ENCODE measurements around the gene HES4.
"Not testable (repeated sequence)": the region's sequence is repeated elsewhere in the genome, so short reads cannot be mapped to it uniquely, and the experiment has no call there.

Gene HES4

DNA sequence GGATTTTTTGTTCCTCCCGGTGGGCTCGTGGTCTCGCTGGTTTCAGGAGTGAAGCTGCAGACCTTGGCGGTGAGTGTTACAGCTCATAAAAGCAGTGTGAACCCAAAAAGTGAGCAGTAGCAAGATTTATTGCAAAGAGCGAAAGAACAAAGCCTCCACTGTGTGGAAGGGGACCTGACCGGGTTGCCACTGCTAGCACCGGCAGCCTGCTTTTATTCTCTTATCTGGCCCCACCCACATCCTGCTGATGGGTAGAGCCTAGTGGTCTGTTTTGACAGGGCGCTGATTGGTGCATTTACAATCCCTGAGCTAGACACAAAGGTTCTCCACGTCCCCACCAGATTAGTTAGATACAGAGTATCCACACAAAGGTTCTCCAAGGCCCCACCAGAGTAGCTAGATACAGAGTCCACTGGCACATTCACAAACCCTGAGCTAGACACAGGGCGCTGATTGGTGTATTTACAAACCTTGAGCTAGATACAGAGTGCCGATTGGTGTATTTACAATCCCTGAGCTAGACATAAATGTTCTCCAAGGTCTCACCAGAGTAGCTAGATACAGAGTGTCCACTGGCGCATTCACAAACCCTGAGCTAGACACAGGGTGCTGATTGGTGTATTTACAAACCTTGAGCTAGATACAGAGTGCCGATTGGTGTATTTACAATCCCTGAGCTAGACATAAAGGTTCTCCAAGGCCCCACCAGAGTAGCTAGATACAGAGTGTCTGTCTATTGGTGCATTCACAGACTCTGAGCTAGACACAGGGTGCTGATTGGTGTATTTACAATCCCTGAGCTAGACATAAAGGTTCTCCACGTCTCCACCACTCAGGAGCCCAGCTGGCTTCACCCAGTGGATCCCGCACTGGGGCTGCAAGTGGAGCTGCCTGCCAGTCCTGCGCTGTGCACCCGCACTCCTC lies 17.8 kb upstream of the HES4 start:
- H3K9me3 Mint-ChIP-seq; intact Hi-C loops (cut with micrococcal nuclease); H3K27ac Mint-ChIP-seq; H3K4me3 Mint-ChIP-seq: not testable (repeated sequence)
- Mint-ChIP-seq H3K4me1 (ENCODE audit: low read depth) (peaks cover 35% of the 10 kb centered on the region), H3K27me3 (peaks cover 21% of the 10 kb centered on the region), H3K36me3 (ENCODE audit: low read depth) (peaks cover 16% of the 10 kb centered on the region)

DNA sequence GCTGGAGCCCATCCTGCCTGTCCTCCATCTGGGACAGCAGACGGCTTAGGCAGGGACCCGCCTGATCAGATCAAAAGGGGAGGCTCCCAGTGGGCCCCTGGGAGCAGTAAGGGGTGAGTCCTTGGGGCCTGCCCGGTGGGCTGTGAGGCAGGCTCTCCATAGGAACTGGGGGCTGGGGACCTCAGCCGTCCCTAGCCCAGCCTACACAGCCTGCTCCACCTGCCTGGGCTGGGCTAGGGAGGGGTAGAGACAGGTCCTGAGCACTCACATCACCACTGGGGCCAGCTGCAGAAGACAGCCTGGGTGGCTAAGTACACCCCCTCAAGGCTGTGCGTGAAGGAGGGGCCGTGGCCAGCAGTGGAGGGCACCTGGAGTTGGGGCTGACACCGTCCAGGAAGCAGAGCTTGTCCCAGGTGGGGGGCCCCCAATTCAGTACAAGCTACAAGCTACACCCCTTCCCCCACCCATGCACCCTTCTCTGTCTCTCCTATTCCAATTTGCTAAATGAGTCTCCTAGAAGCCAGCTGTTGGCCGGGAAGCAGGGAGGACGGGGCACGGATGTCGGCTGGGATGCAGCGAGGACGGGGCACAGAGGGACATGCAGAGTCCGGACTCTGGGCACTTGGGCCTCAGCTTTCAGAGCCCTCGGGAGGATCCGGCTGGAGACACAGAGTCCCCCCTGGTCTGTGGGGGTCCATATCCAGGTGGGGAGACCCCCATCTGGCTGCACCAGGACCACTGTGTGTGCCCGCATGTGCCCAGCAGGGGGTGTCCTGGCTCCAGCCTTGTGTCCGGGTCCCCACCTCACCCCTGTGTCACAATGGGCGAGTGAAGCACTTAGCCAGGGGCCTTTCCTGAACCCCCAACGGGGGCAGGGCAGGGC lies 15.1 kb upstream of the HES4 start:
- intact Hi-C loops (cut with micrococcal nuclease), result no loop called here
- H3K4me1 Mint-ChIP-seq (ENCODE audit: low read depth), result peaks cover 17% of the 10 kb centered on the region
- H3K9me3 Mint-ChIP-seq, result no peaks in the 10 kb centered on the region
- peaks cover 8% of the 10 kb centered on the region for H3K36me3 Mint-ChIP-seq (ENCODE audit: low read depth)
- no peak overlapping the region for H3K27ac Mint-ChIP-seq
- peaks cover 11% of the 10 kb centered on the region for H3K27me3 Mint-ChIP-seq
- no peak overlapping the region for H3K4me3 Mint-ChIP-seq

DNA sequence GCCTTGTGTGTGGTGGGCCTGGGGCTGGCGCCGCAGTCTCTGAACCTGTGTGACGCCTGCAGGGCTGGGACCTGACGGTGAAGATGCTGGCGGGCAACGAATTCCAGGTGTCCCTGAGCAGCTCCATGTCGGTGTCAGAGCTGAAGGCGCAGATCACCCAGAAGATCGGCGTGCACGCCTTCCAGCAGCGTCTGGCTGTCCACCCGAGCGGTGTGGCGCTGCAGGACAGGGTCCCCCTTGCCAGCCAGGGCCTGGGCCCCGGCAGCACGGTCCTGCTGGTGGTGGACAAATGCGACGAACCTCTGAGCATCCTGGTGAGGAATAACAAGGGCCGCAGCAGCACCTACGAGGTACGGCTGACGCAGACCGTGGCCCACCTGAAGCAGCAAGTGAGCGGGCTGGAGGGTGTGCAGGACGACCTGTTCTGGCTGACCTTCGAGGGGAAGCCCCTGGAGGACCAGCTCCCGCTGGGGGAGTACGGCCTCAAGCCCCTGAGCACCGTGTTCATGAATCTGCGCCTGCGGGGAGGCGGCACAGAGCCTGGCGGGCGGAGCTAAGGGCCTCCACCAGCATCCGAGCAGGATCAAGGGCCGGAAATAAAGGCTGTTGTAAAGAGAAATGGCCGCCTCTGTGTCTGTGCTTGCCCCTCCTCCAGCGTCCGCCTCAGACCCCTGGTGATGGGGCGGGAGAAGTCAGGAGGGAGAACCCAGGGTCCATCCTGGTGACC lies 14.2 kb upstream of the HES4 start:
- Mint-ChIP-seq H3K4me3 (peak overlapping the region; percentile 78), H3K27ac (peak overlapping the region; percentile 87), H3K36me3 (ENCODE audit: low read depth) (peaks cover 8% of the 10 kb centered on the region), H3K4me1 (ENCODE audit: low read depth) (peaks cover 20% of the 10 kb centered on the region), H3K9me3 (no peaks in the 10 kb centered on the region), H3K27me3 (peaks cover 14% of the 10 kb centered on the region)
- intact Hi-C loops (cut with micrococcal nuclease), result no loop called here

DNA sequence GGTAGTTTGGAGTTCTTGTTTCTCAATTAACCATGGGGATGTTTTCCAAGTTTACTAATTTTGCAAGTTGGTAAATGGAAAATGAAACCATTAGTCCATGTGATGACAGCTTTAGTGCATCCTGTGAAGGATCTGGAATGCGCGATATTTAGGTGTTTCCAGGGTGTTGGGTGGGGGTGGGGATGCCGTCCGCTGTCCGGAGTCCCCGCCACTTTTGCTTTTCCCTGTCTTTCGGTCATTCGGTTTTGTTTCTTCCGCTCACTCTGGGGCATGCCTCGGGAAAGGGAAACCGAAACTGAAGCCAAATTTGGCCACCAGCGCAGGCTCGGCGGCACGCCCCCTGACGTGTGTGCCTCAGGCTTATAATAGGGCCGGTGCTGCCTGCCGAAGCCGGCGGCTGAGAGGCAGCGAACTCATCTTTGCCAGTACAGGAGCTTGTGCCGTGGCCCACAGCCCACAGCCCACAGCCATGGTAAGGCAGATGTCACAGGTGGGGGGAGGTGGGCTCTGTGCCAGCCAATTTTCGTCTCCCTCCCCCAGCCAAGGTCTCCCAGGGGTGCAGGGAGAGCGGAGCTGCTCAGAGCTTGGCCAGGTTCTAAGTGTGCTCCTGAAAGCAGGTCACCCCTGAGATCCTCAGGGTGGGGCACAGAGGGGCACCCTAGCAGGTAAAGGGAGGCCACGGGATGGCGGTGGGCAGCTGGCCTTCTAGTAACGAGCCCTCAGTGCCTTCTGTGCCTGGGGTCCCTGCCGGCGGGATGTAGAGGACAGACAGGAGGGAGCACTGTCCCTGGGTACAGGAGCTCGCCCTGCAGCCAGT lies 13.4 kb upstream of the HES4 start, which contains the start of gene ISG15:
TSS of gene ISG15 (plus strand) at position 393 of the 817 bp plus-strand sequence. CDS start at position 470, 77 bp downstream.
- peaks cover 21% of the 10 kb centered on the region for H3K27me3 Mint-ChIP-seq
- intact Hi-C loops (cut with micrococcal nuclease), result no loop called here

DNA sequence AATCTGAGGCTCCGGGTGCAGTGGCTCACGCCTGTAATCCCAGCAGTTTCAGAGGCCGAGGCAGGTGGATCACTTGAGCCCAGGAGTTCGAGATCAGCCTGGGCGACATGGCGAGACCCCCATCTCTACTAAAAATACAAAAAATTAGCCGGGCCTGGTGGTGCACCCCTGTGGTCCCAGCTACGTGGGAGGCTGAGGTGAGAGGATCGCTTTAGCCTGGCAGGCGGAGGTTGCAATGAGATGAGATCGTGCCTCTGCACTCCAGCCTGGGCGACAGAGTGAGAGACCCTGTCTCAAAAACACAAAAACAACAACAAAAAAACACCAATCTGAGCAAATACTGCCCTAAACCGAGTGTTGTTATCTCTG lies 12.8 kb upstream of the HES4 start:
- intact Hi-C loops (cut with micrococcal nuclease); H3K36me3 Mint-ChIP-seq (ENCODE audit: low read depth); H3K9me3 Mint-ChIP-seq: not testable (repeated sequence)
- peak overlapping the region; percentile 87 for H3K27ac Mint-ChIP-seq
- H3K4me1 Mint-ChIP-seq (ENCODE audit: low read depth), result peaks cover 22% of the 10 kb centered on the region
- peaks cover 21% of the 10 kb centered on the region for H3K27me3 Mint-ChIP-seq
- peak overlapping the region; percentile 78 for H3K4me3 Mint-ChIP-seq

More for the DNA sequence above, 13.4 kb upstream of the HES4 start, which contains the start of gene ISG15:
- Mint-ChIP-seq H3K4me3 (peak within 1 kb of the TSS; percentile 78), H3K4me1 (ENCODE audit: low read depth) (peaks cover 22% of the 10 kb centered on the region), H3K36me3 (ENCODE audit: low read depth) (peaks cover 8% of the 10 kb centered on the region), H3K27ac (peak within 1 kb of the TSS; percentile 87), H3K9me3 (no peaks in the 10 kb centered on the region)

DNA sequence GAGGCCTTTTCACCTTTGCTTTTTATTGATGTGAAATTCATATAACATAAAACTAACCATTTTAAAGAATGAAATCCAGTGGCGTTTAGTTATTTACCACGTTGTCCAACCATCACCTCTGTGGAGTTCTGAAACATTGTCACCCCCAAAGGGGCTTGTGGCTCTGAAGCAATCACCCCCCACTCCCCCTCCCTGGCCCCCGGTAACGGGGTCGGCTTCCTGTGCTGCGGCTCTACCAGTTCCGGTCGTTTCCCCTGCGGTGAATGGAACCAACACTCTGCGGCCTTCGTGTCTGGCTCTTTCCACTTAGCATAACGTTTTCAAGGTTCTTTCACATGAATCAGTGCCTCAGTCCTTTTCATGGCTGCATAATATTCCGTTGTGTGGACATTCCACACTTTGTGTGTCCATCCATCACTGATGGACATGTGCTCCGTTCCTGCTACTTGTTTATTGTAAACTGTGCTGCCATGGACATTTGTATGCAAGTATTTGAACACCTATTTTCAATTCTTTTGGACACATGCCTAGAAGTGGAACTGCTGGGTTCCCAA lies 11.6 kb upstream of the HES4 start:
- no peaks in the 10 kb centered on the region for H3K9me3 Mint-ChIP-seq
- intact Hi-C loops (cut with micrococcal nuclease), result no loop called here

DNA sequence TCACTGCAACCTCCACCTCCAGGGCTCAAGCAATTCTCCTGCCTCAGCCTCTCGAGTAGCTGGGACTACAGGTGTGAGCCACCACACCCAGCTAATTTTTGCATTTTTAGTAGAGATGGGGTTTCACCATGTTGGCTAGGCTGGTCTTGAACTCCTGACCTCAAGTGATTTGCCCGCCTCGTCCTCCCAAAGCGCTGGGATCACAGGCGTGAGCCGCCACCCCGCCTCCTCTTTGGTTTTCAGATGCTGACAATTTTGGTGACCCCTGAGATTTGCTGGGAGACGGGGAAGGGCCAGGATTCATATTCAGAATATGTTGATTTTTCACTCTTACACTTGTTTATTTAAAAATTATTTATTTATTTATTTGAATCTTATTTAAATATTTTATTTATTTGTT lies 10.2 kb upstream of the HES4 start:
- intact Hi-C loops (cut with micrococcal nuclease), result not testable (repeated sequence)

More for the DNA sequence above, 11.6 kb upstream of the HES4 start:
- Mint-ChIP-seq H3K27me3 (peaks cover 30% of the 10 kb centered on the region), H3K36me3 (ENCODE audit: low read depth) (peaks cover 8% of the 10 kb centered on the region), H3K4me1 (ENCODE audit: low read depth) (peaks cover 22% of the 10 kb centered on the region), H3K4me3 (no peak overlapping the region), H3K27ac (no peak overlapping the region)

DNA sequence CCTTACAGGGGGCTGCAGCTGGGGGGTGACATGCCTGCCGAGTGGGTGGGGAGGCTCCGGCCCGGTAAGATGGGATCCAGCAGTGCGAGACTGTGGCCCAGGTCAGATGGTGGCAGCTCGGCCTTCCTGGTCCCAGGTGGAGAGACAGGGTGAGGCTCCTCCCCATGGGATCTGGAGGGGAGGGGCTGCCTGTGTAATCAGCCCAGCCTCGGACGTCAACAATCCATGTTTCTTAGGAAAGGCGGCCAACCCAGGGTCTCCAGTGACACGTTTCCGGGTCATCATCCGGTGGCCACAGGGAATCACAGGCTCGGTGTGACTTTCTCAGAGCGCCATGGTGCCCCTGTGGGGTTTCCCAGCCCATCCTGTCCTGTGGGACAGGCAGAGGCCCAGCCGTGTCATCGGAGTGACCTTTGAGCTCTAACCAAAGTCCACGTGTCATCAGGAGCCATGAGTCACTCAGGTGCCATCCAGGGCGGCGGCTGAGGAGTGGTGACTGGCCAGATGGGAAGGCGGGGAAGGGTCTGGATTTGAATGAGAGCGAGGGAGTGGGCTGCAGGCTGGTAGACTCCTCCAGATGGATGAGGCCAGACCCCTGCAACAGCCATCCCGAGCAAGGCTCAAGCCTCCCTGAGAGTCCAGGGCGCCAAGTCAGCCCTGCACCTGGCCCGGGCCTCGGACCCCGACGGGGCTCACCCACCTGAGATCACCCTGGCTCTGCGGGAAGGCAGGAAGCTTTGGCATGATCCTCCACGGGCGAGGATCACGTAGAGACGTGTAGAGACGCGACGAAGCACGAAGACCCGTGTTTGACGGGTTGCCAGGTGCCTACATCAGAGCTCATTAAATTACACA lies 6.6 kb upstream of the HES4 start:
- H3K36me3 Mint-ChIP-seq (ENCODE audit: low read depth), result no peaks in the 10 kb centered on the region
- no peak overlapping the region for H3K4me3 Mint-ChIP-seq
- peaks cover 72% of the 10 kb centered on the region for H3K27me3 Mint-ChIP-seq

More for the DNA sequence above, 10.2 kb upstream of the HES4 start:
- peaks cover 25% of the 10 kb centered on the region for H3K4me1 Mint-ChIP-seq (ENCODE audit: low read depth)
- H3K27ac Mint-ChIP-seq; H3K9me3 Mint-ChIP-seq; H3K36me3 Mint-ChIP-seq (ENCODE audit: low read depth); H3K4me3 Mint-ChIP-seq: not testable (repeated sequence)
- H3K27me3 Mint-ChIP-seq, result peaks cover 41% of the 10 kb centered on the region

DNA sequence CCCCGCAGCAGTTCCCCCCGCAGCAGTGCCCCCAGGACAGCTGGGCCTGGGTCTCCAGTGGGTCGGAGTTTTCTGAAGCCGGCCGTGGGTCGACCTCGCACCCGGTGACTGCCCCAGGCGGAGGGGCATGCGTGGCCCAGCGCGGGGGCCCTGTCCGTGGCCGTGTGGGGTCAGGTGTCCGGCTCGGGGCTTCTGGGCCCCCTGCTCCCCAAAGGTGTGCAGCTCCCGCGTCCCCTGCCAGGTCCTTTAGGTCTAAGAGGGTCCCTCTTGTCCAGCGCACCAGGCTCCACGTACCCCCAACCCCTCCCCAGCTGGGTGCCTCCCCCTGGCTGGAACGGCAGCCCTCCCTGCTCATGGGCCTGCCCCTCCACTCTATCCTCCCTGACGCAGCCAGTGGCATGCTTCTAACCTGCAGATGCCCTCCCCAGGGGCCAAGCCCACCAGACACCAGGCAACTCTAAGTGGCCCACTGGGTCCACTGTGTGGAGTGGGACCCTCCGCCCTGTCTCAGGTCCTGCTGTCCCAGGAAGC lies 5.9 kb upstream of the HES4 start:
- no peaks in the 10 kb centered on the region for H3K36me3 Mint-ChIP-seq (ENCODE audit: low read depth)
- intact Hi-C loops (cut with micrococcal nuclease), result no loop called here
- no peak overlapping the region for H3K4me3 Mint-ChIP-seq
- no peak overlapping the region for H3K27ac Mint-ChIP-seq
- peaks cover 24% of the 10 kb centered on the region for H3K4me1 Mint-ChIP-seq (ENCODE audit: low read depth)
- no peaks in the 10 kb centered on the region for H3K9me3 Mint-ChIP-seq
- peaks cover 72% of the 10 kb centered on the region for H3K27me3 Mint-ChIP-seq

More for the DNA sequence above, 6.6 kb upstream of the HES4 start:
- intact Hi-C loops (cut with micrococcal nuclease), result no loop called here
- Mint-ChIP-seq H3K9me3 (no peaks in the 10 kb centered on the region), H3K27ac (no peak overlapping the region), H3K4me1 (ENCODE audit: low read depth) (peaks cover 21% of the 10 kb centered on the region)

DNA sequence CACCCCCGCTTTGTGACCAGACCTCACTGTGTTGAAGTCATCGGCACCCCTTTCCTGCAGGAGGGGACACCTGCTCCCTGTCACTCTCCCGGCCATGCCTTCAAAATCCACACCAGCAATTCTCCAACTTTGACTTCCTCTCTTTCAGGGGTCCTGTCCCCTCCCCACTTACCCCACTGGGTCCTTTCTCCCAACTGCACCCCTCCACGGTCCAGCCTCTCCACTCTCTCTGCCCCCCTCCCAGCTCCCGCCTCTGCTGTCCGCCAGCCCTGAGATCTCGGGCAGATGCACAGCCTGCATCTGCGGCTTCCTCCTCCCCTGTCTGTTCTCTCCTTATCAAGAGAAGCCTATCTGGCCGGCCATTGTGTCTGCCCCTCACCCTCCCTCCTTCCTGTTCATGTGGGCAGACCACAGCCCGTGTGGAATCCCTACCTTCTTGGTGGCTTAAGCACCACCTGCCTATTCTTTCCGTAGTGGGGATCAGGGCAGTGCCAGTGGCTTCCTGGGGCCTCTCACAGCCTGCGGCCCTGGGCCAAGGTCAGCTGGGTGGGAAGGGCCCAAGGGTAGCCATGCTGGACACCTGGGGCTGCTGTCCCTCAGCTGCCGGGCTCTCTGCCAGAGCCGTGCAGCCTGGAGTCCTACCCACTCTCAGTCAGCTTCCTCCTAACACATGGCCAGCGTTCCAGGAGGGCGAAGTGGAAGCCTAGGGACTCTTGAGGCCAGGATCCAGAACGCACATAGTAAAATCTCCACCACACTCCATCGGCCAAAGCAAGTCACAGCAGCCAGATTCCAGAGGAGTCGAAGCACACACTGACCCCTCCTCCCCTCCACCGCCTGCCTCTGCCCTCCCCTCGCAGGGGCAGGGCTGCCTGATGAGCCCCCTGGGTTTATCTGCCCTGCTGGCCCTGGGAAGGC lies 5.1 kb upstream of the HES4 start:
- intact Hi-C loops (cut with micrococcal nuclease), result no loop called here
- no peaks in the 10 kb centered on the region for H3K9me3 Mint-ChIP-seq
- no peaks in the 10 kb centered on the region for H3K36me3 Mint-ChIP-seq (ENCODE audit: low read depth)
- peaks cover 29% of the 10 kb centered on the region for H3K4me1 Mint-ChIP-seq (ENCODE audit: low read depth)
- H3K27ac Mint-ChIP-seq, result no peak overlapping the region
- H3K27me3 Mint-ChIP-seq, result peaks cover 78% of the 10 kb centered on the region
- no peak overlapping the region for H3K4me3 Mint-ChIP-seq

DNA sequence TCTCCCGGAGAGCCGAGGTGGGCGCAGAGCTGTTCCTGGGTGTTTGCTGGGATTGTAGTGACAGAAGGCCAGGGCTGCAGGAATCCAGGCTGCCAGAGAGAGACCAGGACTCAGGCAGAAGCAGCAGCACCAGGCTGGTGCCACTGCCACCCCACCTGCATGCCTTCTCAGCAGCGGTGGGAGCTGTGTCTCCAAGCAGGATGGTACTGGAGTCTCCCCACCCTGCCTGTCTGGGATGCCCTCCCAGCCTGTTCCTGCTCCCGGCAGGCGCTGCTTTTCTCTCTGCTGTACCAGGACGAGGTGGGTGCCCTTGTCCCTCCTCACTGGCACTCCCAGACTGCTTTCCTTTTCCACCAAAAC lies 4.5 kb upstream of the HES4 start:
- H3K36me3 Mint-ChIP-seq (ENCODE audit: low read depth), result no peaks in the 10 kb centered on the region
- no peaks in the 10 kb centered on the region for H3K9me3 Mint-ChIP-seq
- H3K27me3 Mint-ChIP-seq, result peaks cover 80% of the 10 kb centered on the region
- intact Hi-C loops (cut with micrococcal nuclease), result no loop called here
- peaks cover 29% of the 10 kb centered on the region for H3K4me1 Mint-ChIP-seq (ENCODE audit: low read depth)
- no peak overlapping the region for H3K4me3 Mint-ChIP-seq
- H3K27ac Mint-ChIP-seq, result no peak overlapping the region

Data from dendritic cell treated with granulocyte-macrophage colony-stimulating factor and Interleukin-4, amounts not matched to agents 40 ng/mL and 50 ng/mL, for 4 days (primary cell).